NT2/D1 (cell line): Measurements from ENCODE around the gene SP8.

Experiments
- SUZ12 ChIP-seq: IDR thresholded peaks from 2 replicates; pipeline ENCODE4 v1.6.1; 2011; ENCODE audit not compliant: insufficient read length, insufficient read depth; ENCODE audit errors: extremely low read depth
- YY1 ChIP-seq: IDR thresholded peaks from 2 replicates; pipeline ENCODE4 v1.6.1; 2011; ENCODE audit not compliant: insufficient read length, insufficient read depth
- ZNF274 ChIP-seq: IDR thresholded peaks from 2 replicates; pipeline ENCODE4 v1.6.1; 2011; ENCODE audit warnings: mild to moderate bottlenecking, low read depth, low read length

- TF ChIP-seq YY1 = no peak
- no peak for TF ChIP-seq SUZ12
- no peak for TF ChIP-seq ZNF274
Observed at GRCh38 chr7:20779041-20779440, 7.6 kb downstream of the SP8 start.
